ENCODE data around the gene MYCBPAP.

Gene MYCBPAP

GRCh38 chr17:50558581-50558940 is 50.3 kb downstream of the MYCBPAP start:
- FAIRE-seq = no peak

DNA sequence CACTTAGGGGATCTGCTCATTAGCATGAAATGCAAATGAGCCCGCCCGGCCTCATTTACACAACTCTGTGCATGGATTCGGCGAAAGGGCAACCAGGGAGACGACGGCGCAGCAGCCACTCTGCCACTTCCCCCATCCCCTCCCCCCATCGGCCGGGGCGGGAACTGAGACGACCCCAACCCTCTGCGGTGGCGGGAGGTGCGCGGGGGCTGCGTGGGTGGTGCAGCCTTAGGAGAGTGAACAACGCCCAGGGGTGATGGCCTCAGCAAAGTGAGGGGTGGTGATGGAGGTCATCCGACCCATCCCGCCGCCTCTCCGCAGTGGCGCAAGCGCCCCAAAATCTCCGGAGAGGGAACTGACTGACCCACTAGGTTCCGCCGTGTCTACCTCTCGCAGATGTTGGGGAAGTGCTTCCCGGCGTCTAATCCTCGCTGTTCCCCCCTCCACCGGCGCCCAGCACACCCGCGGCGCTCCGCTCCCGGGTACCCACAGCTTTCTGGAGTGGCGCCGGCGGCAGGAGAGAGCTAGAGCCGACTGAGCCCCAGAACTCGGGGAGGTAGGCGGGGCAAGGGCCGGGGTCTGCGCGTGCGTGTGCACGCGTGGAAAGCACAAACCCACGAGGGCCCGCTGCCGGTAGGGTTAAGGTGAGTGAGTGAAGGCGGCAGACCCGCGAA is 50.8 kb downstream of the MYCBPAP start:
- FAIRE-seq = no peak

- FAIRE-seq = no peak
These were observed 51.5 kb downstream of the MYCBPAP start for GRCh38 chr17:50559674-50560184.

DNA sequence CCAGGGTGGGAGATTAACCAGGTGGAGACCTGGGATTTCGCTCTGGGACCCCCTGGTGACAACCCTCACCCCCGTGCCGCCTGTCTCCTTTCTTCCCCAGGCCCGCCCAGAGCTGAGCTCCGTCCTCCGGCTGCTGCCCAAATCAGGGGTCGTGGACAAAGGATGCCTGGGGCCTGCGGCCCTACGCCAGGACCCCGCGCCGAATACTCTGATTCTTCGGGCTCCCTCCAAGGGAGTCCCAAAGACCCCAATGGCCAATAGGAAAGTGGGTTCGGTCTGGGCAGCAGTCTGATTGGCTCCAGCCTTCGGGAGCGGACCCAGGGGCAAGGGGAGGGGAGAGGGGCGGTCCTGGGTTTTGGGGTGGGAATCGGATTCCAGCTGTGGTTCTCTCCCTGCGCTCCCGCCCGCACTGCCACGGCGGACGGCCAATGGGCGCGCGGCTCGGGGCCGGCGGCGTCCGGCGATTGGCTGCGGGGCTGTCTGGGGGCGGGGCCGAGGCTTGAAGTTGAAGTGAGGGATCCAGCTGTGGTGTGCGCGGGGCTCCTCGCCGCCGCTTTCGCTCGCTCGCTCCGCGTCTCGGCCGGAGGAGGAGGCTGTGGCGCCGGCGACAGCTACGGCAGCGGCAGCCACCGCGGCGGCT is 52.1 kb downstream of the MYCBPAP start, which contains the start of gene CACNA1G:
CACNA1G (plus strand) TSS at position 531 of the 640 bp plus-strand sequence. CDS start 745 bp downstream, outside the sequence.
- FAIRE-seq = no peak

DNA sequence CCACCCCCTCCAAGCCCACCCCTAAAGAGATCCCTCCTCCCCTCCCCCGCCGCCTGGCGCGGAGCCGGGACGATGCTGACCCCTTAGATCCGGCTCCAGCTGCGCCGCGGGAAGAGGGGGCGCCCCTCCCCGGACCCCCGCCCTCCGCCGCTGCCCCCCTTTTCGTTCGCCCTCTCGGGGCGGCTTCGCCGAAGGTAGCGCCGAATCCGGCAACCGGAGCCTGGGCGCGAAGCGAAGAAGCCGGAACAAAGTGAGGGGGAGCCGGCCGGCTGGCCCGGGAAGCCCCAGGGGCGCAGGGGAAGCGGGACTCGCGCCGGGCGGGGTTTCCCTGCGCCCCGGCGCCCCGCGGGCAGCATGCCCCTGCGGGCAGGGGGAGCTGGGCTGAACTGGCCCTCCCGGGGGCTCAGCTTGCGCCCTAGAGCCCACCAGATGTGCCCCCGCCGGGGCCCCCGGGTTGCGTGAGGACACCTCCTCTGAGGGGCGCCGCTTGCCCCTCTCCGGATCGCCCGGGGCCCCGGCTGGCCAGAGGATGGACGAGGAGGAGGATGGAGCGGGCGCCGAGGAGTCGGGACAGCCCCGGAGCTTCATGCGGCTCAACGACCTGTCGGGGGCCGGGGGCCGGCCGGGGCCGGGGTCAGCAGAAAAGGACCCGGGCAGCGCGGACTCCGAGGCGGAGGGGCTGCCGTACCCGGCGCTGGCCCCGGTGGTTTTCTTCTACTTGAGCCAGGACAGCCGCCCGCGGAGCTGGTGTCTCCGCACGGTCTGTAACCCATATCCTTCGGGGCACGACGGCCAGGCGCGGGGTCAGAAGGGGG is 52.9 kb downstream of the MYCBPAP start:
- no peak for FAIRE-seq

- FAIRE-seq = no peak
These were observed 53.5 kb downstream of the MYCBPAP start for GRCh38 chr17:50561746-50562141.

GRCh38 chr17:50562242-50563091 is 54.2 kb downstream of the MYCBPAP start:
- FAIRE-seq = no peak

DNA sequence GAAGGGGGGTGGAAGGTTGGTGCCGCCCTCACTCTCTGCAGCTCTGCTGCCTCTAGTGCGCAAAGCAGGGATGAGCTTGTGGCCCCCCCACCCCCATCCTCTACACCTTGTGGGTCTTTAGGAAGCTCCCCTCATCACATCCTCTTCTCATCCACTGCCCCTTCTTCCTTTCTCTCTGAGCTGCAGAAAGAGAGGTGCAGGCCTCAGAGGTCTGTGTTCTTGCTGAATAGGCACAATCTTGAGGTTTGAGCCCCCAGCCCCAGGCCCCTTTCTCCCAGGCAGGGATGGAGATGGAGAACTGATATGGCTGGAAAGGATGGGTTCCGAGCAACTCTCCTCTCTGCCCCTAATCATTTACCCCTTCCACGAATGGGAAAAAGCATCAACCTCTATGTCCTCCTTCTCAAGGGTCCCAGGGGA is 54.9 kb downstream of the MYCBPAP start:
- FAIRE-seq = no peak

DNA sequence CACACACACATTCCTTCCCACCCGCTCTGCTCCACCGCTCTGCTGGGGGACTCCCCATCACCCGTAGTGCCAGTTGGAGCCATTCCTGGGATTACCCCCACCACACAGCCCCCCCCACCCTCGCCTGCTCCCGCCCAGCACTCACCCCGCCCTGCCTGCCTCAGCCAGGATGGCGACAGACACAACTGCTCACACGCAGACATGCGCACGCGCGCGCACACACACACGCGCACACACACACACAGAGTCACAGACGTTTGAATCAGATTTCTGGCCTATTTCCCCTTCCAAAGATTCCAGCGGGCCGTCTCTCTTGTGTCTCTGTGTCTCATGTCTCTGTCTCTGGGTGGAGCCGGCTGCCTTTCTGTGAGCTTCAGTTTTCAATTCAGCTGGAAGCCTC is 56.7 kb downstream of the MYCBPAP start:
- no peak for FAIRE-seq

- FAIRE-seq = no peak
These were observed 57.4 kb downstream of the MYCBPAP start for GRCh38 chr17:50565402-50566350.

DNA sequence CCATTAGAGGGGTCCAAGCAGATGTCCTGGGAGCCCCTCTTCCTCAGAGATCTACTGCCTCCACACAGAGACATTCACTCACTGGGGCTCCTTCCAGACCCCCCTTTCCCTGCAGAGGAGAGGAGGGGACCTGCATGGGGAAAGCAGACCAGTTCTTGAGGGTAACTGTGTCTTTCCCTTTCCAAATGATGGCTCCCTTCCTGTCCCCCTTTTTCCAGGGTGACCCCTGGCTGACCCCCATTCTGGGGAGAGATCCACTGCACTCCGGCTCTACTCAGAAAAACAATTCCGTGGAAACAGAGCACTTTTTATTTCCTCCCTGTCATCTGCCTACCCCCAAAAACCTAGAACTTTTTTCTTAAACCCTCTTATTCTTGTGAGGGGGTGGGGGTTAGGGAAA is 58.6 kb downstream of the MYCBPAP start:
- FAIRE-seq = no peak

GRCh38 chr17:50568659-50569058 is 60.4 kb downstream of the MYCBPAP start:
- FAIRE-seq = no peak

- no peak for FAIRE-seq
These were observed 61.4 kb downstream of the MYCBPAP start for GRCh38 chr17:50569592-50569991.

DNA sequence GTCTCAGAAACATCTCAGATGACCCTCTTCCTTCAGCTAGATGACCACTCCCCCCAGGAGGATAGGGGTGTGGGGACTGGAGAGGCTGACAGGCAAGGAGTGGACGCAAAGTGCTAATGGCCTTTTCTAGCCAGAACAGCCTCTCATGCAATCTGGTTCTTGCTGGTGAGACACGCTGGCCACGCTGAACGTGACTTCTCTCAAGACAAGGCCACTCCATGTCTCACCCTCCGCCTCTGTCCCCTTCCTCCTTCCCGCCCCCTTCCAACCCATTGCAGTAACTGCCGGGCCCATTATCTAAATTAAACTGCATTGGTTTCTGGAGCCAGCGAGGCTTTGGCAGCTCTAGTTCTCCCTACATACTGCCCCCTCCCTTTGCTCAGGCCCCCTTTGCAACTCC is 61.8 kb downstream of the MYCBPAP start:
- no peak for FAIRE-seq

GRCh38 chr17:50570528-50570927 is 62.3 kb downstream of the MYCBPAP start:
- no peak for FAIRE-seq

DNA sequence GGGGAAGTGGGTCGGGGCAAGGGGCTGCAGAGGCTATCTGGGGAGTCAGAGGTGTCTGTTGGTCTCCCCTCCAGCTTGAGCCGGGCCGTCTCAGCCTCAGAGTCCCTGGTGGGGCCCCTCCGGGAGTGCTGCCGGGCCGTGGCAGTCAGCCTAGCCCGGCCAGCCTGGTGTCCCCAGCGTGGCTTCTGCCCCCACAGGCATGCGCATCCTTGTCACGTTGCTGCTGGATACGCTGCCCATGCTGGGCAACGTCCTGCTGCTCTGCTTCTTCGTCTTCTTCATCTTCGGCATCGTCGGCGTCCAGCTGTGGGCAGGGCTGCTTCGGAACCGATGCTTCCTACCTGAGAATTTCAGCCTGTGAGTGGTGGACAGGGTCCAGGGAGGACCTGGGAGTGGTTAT is 63.4 kb downstream of the MYCBPAP start:
- FAIRE-seq = no peak

DNA sequence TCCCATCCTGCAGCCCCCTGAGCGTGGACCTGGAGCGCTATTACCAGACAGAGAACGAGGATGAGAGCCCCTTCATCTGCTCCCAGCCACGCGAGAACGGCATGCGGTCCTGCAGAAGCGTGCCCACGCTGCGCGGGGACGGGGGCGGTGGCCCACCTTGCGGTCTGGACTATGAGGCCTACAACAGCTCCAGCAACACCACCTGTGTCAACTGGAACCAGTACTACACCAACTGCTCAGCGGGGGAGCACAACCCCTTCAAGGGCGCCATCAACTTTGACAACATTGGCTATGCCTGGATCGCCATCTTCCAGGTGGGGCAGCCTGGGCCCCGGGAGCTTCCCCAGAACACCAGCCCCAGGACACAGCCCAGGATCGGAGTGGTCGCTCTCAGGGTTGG is 64.3 kb downstream of the MYCBPAP start:
- no peak for FAIRE-seq

DNA sequence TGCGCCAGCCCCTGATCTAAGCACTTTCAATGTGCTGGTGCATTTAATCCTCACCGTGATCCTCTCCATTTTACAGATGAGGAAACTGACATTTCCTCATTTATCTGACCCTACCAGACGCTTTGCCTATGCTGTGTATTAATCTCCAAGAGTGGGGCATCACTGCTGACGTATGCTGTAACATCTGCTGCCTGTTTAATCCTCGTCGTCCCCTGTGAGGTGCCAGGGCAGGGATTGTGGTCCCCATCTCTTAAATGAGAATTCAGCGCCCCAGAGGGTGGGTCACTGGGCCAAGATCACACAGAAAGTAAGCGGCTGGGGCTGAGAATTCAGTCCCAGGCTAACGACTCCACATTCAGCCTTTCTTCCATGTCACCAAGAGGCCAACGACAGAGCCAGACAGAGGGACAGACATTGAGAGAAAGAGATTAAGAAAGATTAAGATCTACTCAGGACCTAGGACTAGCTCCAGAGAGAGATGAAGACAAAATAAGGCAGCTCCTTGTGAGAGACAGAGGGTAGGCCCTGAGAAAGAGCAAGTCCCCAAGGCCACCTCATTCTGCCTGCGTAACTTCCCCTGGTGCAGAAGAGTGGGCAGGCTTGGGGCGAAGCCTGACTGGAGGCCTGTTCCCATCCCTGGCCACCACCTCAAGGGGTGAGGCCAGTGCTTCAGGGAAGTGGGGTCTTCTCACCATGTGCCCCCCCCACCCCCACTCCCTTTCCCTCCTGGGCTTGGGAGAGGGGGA is 65.8 kb downstream of the MYCBPAP start:
- FAIRE-seq = no peak

DNA sequence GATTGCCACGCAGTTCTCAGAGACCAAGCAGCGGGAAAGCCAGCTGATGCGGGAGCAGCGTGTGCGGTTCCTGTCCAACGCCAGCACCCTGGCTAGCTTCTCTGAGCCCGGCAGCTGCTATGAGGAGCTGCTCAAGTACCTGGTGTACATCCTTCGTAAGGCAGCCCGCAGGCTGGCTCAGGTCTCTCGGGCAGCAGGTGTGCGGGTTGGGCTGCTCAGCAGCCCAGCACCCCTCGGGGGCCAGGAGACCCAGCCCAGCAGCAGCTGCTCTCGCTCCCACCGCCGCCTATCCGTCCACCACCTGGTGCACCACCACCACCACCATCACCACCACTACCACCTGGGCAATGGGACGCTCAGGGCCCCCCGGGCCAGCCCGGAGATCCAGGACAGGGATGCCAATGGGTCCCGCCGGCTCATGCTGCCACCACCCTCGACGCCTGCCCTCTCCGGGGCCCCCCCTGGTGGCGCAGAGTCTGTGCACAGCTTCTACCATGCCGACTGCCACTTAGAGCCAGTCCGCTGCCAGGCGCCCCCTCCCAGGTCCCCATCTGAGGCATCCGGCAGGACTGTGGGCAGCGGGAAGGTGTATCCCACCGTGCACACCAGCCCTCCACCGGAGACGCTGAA is 67.5 kb downstream of the MYCBPAP start:
- FAIRE-seq = no peak

- no peak for FAIRE-seq
These were observed 68.6 kb downstream of the MYCBPAP start for GRCh38 chr17:50576864-50577263.

Data from colon (tissue), 2 donors.